Ishikawa (cell line): ENCODE measurements around the gene EDIL3.

Source experiments
- CEBPB ChIP-seq: IDR thresholded peaks from 2 replicates; pipeline ENCODE4 v1.6.1; 2012
- CREB1 ChIP-seq: IDR thresholded peaks from 2 replicates; pipeline ENCODE4 v1.6.1; 2012; ENCODE audit warnings: low read depth
- EGR1 ChIP-seq: IDR thresholded peaks from 2 replicates; pipeline ENCODE4 v1.6.1; 2012
- EP300 ChIP-seq: IDR thresholded peaks from 2 replicates; pipeline ENCODE4 v1.6.1; 2012; ENCODE audit warnings: borderline replicate concordance
- FOXM1 ChIP-seq: IDR thresholded peaks from 2 replicates; pipeline ENCODE4 v1.6.1; 2012; ENCODE audit warnings: low read depth, borderline replicate concordance
- NFIC ChIP-seq: IDR thresholded peaks from 2 replicates; pipeline ENCODE4 v1.6.1; 2012
- RAD21 ChIP-seq: IDR thresholded peaks from 2 replicates; pipeline ENCODE4 v1.6.1; 2012; ENCODE audit warnings: low read depth
- TAF1 ChIP-seq: IDR thresholded peaks from 2 replicates; pipeline ENCODE4 v1.6.1; 2012; ENCODE audit warnings: low read depth, mild to moderate bottlenecking
- TCF12 ChIP-seq: IDR thresholded peaks from 2 replicates; pipeline ENCODE4 v1.6.1; 2012; ENCODE audit warnings: low read depth
- TEAD4 ChIP-seq: IDR thresholded peaks from 2 replicates; pipeline ENCODE4 v1.6.1; 2012
- YY1 ChIP-seq: IDR thresholded peaks from 2 replicates; pipeline ENCODE4 v1.6.1; 2012; ENCODE audit warnings: low read depth
- ZBTB7A ChIP-seq: IDR thresholded peaks from 2 replicates; pipeline ENCODE4 v1.6.1; 2012; ENCODE audit warnings: low read depth
- TF ChIP-seq, protein P1 (sequence below): IDR thresholded peaks from 2 replicates; pipeline ENCODE4 v1.6.1; 2012
- TF ChIP-seq, protein P2 (sequence below): IDR thresholded peaks from 2 replicates; pipeline ENCODE4 v1.6.1; 2012; ENCODE audit warnings: low read depth, mild to moderate bottlenecking
- TF ChIP-seq, protein P3 (sequence below): IDR thresholded peaks from 2 replicates; pipeline ENCODE4 v1.6.1; 2012

Gene EDIL3

DNA sequence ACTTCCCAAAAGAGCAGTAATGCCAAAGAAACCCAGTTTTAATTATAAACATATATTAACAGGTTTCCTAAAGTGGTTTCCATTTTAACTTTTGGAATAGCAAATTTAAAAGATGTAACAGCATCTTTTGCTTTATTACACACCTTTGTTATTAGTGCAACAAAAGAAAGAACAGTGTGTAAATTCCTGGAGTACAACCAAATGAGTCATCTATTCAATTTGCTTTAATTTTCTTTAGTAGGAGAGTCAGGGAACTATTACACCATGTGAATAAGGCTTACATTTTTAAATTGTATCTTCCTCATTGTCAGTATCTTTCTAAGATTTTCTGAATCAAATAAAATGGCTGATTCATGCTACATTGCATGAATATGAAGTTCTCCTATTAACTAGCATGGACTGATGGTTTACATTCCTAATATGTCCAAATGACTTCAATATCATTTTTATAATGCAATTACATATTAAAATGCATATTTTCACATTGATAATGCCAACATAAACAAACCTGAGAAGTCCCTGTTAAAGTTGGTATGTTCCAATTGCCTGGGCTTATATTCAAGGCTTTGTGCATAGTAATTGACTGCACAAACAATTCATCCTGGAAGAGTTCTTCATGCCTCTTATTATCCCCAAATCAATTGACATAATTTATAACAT lies 22.5 kb downstream of the EDIL3 start:
- TF ChIP-seq FOXM1 (no peak), CREB1 (no peak), TCF12 (no peak), NFIC (no peak), YY1 (no peak), TEAD4 (no peak), RAD21 (no peak), EGR1 (no peak), TAF1 (no peak), EP300 (no peak)
- TF ChIP-seq, protein P1, sequence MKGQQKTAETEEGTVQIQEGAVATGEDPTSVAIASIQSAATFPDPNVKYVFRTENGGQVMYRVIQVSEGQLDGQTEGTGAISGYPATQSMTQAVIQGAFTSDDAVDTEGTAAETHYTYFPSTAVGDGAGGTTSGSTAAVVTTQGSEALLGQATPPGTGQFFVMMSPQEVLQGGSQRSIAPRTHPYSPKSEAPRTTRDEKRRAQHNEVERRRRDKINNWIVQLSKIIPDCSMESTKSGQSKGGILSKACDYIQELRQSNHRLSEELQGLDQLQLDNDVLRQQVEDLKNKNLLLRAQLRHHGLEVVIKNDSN: no peak
- TF ChIP-seq, protein P2, sequence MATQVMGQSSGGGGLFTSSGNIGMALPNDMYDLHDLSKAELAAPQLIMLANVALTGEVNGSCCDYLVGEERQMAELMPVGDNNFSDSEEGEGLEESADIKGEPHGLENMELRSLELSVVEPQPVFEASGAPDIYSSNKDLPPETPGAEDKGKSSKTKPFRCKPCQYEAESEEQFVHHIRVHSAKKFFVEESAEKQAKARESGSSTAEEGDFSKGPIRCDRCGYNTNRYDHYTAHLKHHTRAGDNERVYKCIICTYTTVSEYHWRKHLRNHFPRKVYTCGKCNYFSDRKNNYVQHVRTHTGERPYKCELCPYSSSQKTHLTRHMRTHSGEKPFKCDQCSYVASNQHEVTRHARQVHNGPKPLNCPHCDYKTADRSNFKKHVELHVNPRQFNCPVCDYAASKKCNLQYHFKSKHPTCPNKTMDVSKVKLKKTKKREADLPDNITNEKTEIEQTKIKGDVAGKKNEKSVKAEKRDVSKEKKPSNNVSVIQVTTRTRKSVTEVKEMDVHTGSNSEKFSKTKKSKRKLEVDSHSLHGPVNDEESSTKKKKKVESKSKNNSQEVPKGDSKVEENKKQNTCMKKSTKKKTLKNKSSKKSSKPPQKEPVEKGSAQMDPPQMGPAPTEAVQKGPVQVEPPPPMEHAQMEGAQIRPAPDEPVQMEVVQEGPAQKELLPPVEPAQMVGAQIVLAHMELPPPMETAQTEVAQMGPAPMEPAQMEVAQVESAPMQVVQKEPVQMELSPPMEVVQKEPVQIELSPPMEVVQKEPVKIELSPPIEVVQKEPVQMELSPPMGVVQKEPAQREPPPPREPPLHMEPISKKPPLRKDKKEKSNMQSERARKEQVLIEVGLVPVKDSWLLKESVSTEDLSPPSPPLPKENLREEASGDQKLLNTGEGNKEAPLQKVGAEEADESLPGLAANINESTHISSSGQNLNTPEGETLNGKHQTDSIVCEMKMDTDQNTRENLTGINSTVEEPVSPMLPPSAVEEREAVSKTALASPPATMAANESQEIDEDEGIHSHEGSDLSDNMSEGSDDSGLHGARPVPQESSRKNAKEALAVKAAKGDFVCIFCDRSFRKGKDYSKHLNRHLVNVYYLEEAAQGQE: no peak

DNA sequence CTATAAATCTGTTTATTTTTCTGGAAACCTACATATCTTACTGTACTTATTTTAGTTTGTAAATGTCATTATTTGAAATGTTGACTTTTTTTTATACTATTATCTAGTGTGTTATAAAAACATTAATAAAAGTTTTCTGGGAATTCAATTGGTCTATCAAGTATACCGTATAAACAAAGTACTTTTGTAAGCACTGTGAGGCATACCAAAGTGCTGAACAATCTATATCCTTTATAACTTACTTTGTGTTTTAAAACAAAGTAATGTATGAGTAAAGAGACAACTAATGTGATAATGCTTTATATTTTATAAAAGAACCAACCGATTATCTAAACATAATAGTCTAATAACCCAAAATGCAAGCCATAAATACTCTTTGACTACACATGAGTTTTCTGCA lies 23.1 kb downstream of the EDIL3 start:
- TF ChIP-seq TCF12 (no peak), TEAD4 (no peak), TAF1 (no peak), EGR1 (no peak), CEBPB (no peak), YY1 (no peak), FOXM1 (no peak), CREB1 (no peak), ZBTB7A (no peak)
- TF ChIP-seq, protein P1: no peak
- TF ChIP-seq, protein P3, sequence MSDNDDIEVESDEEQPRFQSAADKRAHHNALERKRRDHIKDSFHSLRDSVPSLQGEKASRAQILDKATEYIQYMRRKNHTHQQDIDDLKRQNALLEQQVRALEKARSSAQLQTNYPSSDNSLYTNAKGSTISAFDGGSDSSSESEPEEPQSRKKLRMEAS: no peak
- TF ChIP-seq, protein P2: no peak

DNA sequence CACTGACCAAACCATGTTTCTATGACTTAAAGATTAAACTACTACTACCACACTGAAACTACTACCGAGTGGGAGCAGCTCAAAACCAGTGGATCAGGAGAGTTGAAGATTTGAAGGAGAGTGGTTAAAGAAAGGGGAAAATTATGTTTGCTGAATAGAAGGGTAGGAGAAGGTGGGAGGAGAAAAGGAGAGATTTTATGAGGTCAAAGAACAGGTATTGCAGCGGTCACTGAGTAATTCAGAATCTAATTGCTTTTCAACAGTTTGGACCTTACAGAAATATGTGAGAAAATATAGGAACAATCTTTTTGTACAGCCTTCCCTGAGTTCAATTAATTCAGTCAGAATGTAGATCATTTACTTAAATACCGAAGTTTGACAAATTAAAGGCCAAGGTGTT lies 24.6 kb downstream of the EDIL3 start:
- TF ChIP-seq, protein P3: no peak
- TF ChIP-seq TCF12: no peak
- no peak for TF ChIP-seq TAF1
- TF ChIP-seq CREB1: no peak
- no peak for TF ChIP-seq EP300
- TF ChIP-seq CEBPB: no peak
- no peak for TF ChIP-seq ZBTB7A
- TF ChIP-seq TEAD4: no peak
- TF ChIP-seq EGR1: no peak
- no peak for TF ChIP-seq NFIC
- TF ChIP-seq, protein P1: no peak
- no peak for TF ChIP-seq YY1
- TF ChIP-seq, protein P2: no peak
- TF ChIP-seq RAD21: no peak
- no peak for TF ChIP-seq FOXM1

DNA sequence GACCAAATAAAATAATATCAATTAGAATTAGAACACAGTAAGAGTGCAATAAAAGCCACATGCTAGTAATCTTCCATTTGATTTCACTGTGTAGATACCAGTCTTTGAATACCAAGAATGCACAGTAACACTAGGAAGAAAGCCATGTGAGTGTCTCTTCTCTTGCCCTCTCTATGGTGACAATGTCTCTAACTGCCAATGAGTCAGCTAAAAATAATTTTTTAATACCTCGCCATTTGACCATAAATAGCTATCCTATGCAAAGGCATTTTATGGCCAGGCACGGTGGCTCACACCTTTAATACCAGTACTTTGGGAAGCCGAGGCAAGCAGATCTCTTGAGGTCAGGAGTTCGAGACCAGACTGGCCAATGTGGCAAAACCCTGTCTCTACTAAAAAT lies 30.6 kb downstream of the EDIL3 start:
- TF ChIP-seq YY1: no peak
- TF ChIP-seq TCF12: no peak
- TF ChIP-seq, protein P2: no peak
- TF ChIP-seq TEAD4: no peak
- TF ChIP-seq CEBPB: no peak
- TF ChIP-seq EGR1: no peak
